ENCODE results near the gene NUP42.

GRCh38 chr7:23157679-23158078 is 24.2 kb upstream of the NUP42 start:
- TF ChIP-seq POLR2AphosphoS5 (IDR thresholded peaks at IDR 0.05; ENCODE audit: low read depth), result no peak
- no peak for TF ChIP-seq REST (IDR thresholded peaks at IDR 0.05; ENCODE audit: insufficient replicate concordance, low read depth)
- TF ChIP-seq CTCF (IDR thresholded peaks at IDR 0.05; ENCODE audit: insufficient read depth, low read length), result no peak
